ENCODE measurements around the gene CSHL1.

CSHL1 gene

GRCh38 chr17:63944736-63945499 is 33.9 kb upstream of the CSHL1 start:
- no peaks in the 10 kb centered on the region for H3K9me3 ChIP-seq (ENCODE audit: severe bottlenecking)
- H3K36me3 ChIP-seq (ENCODE audit: low read depth): no peaks in the 10 kb centered on the region
- no peaks in the 10 kb centered on the region for H3K4me1 ChIP-seq (ENCODE audit: insufficient read depth, poor library complexity, severe bottlenecking)
- no peak overlapping the region for H3K4me3 ChIP-seq (ENCODE audit: severe bottlenecking)
- ATAC-seq (ENCODE audit: low read depth) (no peak), DNase-seq (ENCODE audit: low spot score) (peak; percentile 49)
- no peaks in the 10 kb centered on the region for H3K27me3 ChIP-seq (ENCODE audit: insufficient read depth, poor library complexity, severe bottlenecking)
- no peak overlapping the region for H3K27ac ChIP-seq (ENCODE audit: poor library complexity, severe bottlenecking)
- TF ChIP-seq, protein P1, sequence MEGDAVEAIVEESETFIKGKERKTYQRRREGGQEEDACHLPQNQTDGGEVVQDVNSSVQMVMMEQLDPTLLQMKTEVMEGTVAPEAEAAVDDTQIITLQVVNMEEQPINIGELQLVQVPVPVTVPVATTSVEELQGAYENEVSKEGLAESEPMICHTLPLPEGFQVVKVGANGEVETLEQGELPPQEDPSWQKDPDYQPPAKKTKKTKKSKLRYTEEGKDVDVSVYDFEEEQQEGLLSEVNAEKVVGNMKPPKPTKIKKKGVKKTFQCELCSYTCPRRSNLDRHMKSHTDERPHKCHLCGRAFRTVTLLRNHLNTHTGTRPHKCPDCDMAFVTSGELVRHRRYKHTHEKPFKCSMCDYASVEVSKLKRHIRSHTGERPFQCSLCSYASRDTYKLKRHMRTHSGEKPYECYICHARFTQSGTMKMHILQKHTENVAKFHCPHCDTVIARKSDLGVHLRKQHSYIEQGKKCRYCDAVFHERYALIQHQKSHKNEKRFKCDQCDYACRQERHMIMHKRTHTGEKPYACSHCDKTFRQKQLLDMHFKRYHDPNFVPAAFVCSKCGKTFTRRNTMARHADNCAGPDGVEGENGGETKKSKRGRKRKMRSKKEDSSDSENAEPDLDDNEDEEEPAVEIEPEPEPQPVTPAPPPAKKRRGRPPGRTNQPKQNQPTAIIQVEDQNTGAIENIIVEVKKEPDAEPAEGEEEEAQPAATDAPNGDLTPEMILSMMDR (IDR thresholded peaks at IDR 0.05; ENCODE audit: poor library complexity, severe bottlenecking): no peak

DNA sequence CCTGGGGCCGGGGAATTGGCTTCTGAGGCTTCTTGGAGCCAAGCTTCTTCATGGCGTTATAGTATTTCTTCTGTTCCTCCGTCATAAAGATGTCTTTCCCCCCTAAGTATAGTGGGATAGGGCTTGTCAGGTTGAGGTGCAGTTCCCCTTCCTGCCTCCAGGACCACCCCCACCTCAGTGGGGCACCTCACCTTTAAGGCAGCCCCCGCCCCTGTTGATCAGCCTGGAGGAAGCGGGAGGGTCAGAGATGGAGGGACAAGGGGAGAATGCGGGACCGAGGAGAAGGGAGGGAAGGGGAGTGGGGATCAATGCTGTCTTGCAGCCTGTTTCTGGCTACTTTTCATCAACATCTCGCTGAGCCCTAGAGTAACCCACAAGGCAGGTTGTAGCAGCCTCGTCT is 32.7 kb upstream of the CSHL1 start:
- Histone ChIP-seq H3K36me3 (ENCODE audit: low read depth) (no peaks in the 10 kb centered on the region), H3K4me1 (ENCODE audit: insufficient read depth, poor library complexity, severe bottlenecking) (no peaks in the 10 kb centered on the region), H3K9me3 (ENCODE audit: severe bottlenecking) (no peaks in the 10 kb centered on the region), H3K4me3 (ENCODE audit: severe bottlenecking) (no peak overlapping the region), H3K27me3 (ENCODE audit: insufficient read depth, poor library complexity, severe bottlenecking) (no peaks in the 10 kb centered on the region), H3K27ac (ENCODE audit: poor library complexity, severe bottlenecking) (no peak overlapping the region)
- TF ChIP-seq, protein P1 (IDR thresholded peaks at IDR 0.05; ENCODE audit: poor library complexity, severe bottlenecking): no peak
- DNase-seq (ENCODE audit: low spot score) (no peak), ATAC-seq (ENCODE audit: low read depth) (no peak)

DNA sequence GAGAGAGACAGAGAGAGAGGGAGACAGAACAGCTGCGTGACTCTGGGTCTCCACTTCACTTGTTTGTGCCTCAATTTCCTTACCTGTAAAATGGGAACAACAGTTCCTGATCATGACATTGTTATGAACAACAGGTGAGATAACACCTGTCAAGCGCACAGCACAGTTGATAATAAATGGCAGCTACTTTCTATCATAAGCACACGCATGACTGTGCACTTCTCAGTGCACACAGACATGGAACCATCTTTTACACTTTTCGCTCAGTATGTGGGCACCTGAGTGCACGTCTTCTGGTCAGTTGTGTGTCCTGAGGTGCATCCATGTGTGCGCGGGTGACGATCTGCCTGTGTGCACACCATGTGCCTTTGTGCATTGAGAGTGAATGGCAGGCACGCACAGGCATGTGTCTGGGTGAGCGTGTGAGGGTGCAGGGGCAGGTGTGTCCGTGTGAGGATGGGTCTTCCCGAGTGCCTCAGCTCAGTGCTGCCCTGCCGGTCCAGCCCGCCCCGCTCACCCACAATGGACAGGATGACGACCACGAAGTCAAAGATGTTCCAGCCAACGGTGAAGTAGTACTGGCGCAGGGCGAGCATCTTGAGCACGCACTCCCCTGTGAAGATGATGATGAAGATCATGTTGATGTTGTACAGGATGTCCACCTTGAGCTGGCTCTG is 31.4 kb upstream of the CSHL1 start:
- Histone ChIP-seq H3K4me1 (ENCODE audit: insufficient read depth, poor library complexity, severe bottlenecking) (no peaks in the 10 kb centered on the region), H3K27me3 (ENCODE audit: insufficient read depth, poor library complexity, severe bottlenecking) (no peaks in the 10 kb centered on the region), H3K36me3 (ENCODE audit: low read depth) (no peaks in the 10 kb centered on the region), H3K4me3 (ENCODE audit: severe bottlenecking) (no peak overlapping the region), H3K9me3 (ENCODE audit: severe bottlenecking) (no peaks in the 10 kb centered on the region), H3K27ac (ENCODE audit: poor library complexity, severe bottlenecking) (no peak overlapping the region)
- TF ChIP-seq, protein P1 (IDR thresholded peaks at IDR 0.05; ENCODE audit: poor library complexity, severe bottlenecking): no peak
- no peak for ATAC-seq (ENCODE audit: low read depth)
- no peak for DNase-seq (ENCODE audit: low spot score)

- no peaks in the 10 kb centered on the region for H3K9me3 ChIP-seq (ENCODE audit: severe bottlenecking)
- H3K4me3 ChIP-seq (ENCODE audit: severe bottlenecking): no peak overlapping the region
- no peaks in the 10 kb centered on the region for H3K4me1 ChIP-seq (ENCODE audit: insufficient read depth, poor library complexity, severe bottlenecking)
- no peak for ATAC-seq (ENCODE audit: low read depth)
- H3K27me3 ChIP-seq (ENCODE audit: insufficient read depth, poor library complexity, severe bottlenecking): no peaks in the 10 kb centered on the region
- H3K27ac ChIP-seq (ENCODE audit: poor library complexity, severe bottlenecking): no peak overlapping the region
- TF ChIP-seq, protein P1 (IDR thresholded peaks at IDR 0.05; ENCODE audit: poor library complexity, severe bottlenecking): no peak
- no peaks in the 10 kb centered on the region for H3K36me3 ChIP-seq (ENCODE audit: low read depth)
- no peak for DNase-seq (ENCODE audit: low spot score)
Observed at GRCh38 chr17:63941751-63942150, 30.7 kb upstream of the CSHL1 start.

DNA sequence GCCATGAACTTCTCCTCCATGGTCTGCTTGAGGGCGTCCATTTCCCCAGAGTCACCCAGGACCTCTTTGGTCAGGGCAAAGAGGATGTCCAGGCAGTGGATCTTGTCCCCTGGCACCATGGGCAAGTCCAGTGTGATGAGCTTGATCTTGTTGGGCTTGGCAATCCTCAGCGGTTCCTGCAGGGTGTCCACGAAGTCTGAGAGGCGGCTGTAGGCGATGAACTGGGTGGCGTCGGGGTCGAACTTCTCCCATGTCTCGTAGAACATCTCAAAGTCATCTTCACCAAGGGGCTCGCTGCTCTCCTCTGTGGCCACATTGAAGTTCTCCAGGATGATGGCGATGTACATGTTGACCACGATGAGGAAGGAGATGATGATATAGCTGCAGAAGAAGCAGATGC is 30.1 kb upstream of the CSHL1 start:
- Histone ChIP-seq H3K27ac (ENCODE audit: poor library complexity, severe bottlenecking) (no peak overlapping the region), H3K9me3 (ENCODE audit: severe bottlenecking) (no peaks in the 10 kb centered on the region), H3K4me1 (ENCODE audit: insufficient read depth, poor library complexity, severe bottlenecking) (no peaks in the 10 kb centered on the region), H3K27me3 (ENCODE audit: insufficient read depth, poor library complexity, severe bottlenecking) (no peaks in the 10 kb centered on the region), H3K36me3 (ENCODE audit: low read depth) (no peaks in the 10 kb centered on the region), H3K4me3 (ENCODE audit: severe bottlenecking) (no peak overlapping the region)
- ATAC-seq (ENCODE audit: low read depth) (no peak), DNase-seq (ENCODE audit: low spot score) (no peak)
- TF ChIP-seq, protein P1 (IDR thresholded peaks at IDR 0.05; ENCODE audit: poor library complexity, severe bottlenecking): no peak
